HepG2 (cell line): ENCODE measurements around the gene CLTCL1. TPM values are rescaled to one million over a fixed set of nuclear protein-coding genes. Genes with fewer than 3 reads are reported as not detected.
A peak's percentile ranks its signal among the peaks of the same experiment; 100 is the strongest.

ENCODE experiments used
- DPF2 ChIP-seq: sonication (generic); formaldehyde crosslinking; IDR thresholded peaks from 2 replicates; pipeline ENCODE4 v1.4.0; 2020; ENCODE audit warnings: mild to moderate bottlenecking, low read depth, missing genetic modification reagents, borderline replicate concordance
- HNF4G ChIP-seq, 2 experiments: sonication (generic) in 1 of 2; formaldehyde crosslinking in 1 of 2; IDR thresholded peaks; 2 replicates each; pipeline versions ENCODE4 v1.4.0 to v1.6.1; 2011 to 2020; ENCODE audit warnings: borderline replicate concordance in 2 of 2, low read depth in 2 of 2, mild to moderate bottlenecking in 2 of 2, low read length in 1 of 2, missing genetic modification reagents in 1 of 2, moderate library complexity in 1 of 2
- IKZF4 ChIP-seq: sonication (generic); formaldehyde crosslinking; IDR thresholded peaks from 2 replicates; pipeline ENCODE4 v1.5.1; 2020; ENCODE audit warnings: borderline replicate concordance, mild to moderate bottlenecking, low read depth, missing genetic modification reagents; ENCODE audit errors: not compliant biosample characterization
- KDM2A ChIP-seq: sonication (generic); formaldehyde crosslinking; IDR thresholded peaks from 2 replicates; pipeline ENCODE4 v1.4.0; 2020; ENCODE audit warnings: low read depth, missing genetic modification reagents, borderline replicate concordance
- KLF9 ChIP-seq: IDR thresholded peaks from 2 replicates; pipeline ENCODE4 v1.6.1; 2016; ENCODE audit warnings: low read depth
- MAFK ChIP-seq, 2 experiments: IDR thresholded peaks in 1 of 2; conservative IDR thresholded peaks in 1 of 2; 2 replicates each; pipeline ENCODE4 v1.6.1; 2011; ENCODE audit warnings: improper control_type of control experiment in 2 of 2, low read length in 2 of 2
- MIER2 ChIP-seq: IDR thresholded peaks from 2 replicates; pipeline ENCODE4 v1.6.1; 2016; ENCODE audit warnings: missing biosample characterization, missing genetic modification reagents
- NFRKB ChIP-seq: fragments of 450-650 bp; IDR thresholded peaks from 2 replicates; pipeline ENCODE4 v1.6.1; 2017
- SOX13 ChIP-seq, 3 experiments: fragments of 450-650 bp in 1 of 3; sonication (generic) in 1 of 3; formaldehyde crosslinking in 1 of 3; IDR thresholded peaks in 2 of 3; conservative IDR thresholded peaks in 1 of 3; 2 replicates each; pipeline versions ENCODE4 v1.5.0 to v1.6.1; 2016 to 2020; ENCODE audit warnings: antibody characterized with exemption in 1 of 3, mild to moderate bottlenecking in 1 of 3, missing compliant biosample characterization in 1 of 3, missing genetic modification reagents in 1 of 3, moderate library complexity in 1 of 3
- TEAD3 ChIP-seq: optimal IDR thresholded peaks from 2 replicates; pipeline ENCODE3; 2016; ENCODE audit warnings: borderline replicate concordance
- YEATS2 ChIP-seq: sonication (generic); formaldehyde crosslinking; IDR thresholded peaks from 2 replicates; pipeline ENCODE4 v1.4.0; 2020; ENCODE audit warnings: missing genetic modification reagents, borderline replicate concordance
- ZNF282 ChIP-seq: fragments of 450-650 bp; IDR thresholded peaks from 2 replicates; pipeline ENCODE4 v1.6.1; 2018; ENCODE audit not compliant: partially characterized antibody
- polyA plus RNA-seq, 8 experiments: library from polyadenylated mRNA; depleted of rRNA in 3 of 8; stranded (reverse) in 7 of 8; unstranded in 1 of 8; fragments of >200 nt; fragmentation: Illumina TruSeq in 4 of 8; extraction: Trizol in 4 of 8; gene quantifications; 2 replicates each; pipeline versions ENCODE4 v1.2.1 to v1.2.3, GENCODE V29; 2011 to 2016; ENCODE audit warnings: low read depth in 4 of 8, missing spikeins in 1 of 8, mixed read lengths in 1 of 8; ENCODE audit not compliant: insufficient read depth in 1 of 8
- total RNA-seq, 5 experiments: library from RNA; depleted of rRNA; stranded (reverse); fragments of >200 nt; fragmentation: Illumina TruSeq; extraction: Trizol; gene quantifications; 2 replicates each; pipeline ENCODE4 v1.2.3, GENCODE V29; 2016; ENCODE audit warnings: low read depth in 1 of 5
- TF ChIP-seq, protein P1 (sequence below): sonication (generic); formaldehyde crosslinking; IDR thresholded peaks from 2 replicates; pipeline ENCODE4 v1.5.0; 2020; ENCODE audit warnings: missing genetic modification reagents
- TF ChIP-seq, protein P2 (sequence below): sonication (generic); formaldehyde crosslinking; IDR thresholded peaks from 2 replicates; pipeline ENCODE4 v1.8.0; 2022; ENCODE audit warnings: mild to moderate bottlenecking, missing genetic modification reagents; ENCODE audit not compliant: insufficient replicate concordance
- TF ChIP-seq, protein P3 (sequence below): IDR thresholded peaks from 2 replicates; pipeline ENCODE4 v1.6.1; 2016; ENCODE audit warnings: missing biosample characterization, missing genetic modification reagents, low read depth
- TF ChIP-seq, protein P4 (sequence below): sonication (generic); formaldehyde crosslinking; IDR thresholded peaks from 2 replicates; pipeline ENCODE4 v1.4.0; 2020; ENCODE audit warnings: mild to moderate bottlenecking, missing genetic modification reagents
- TF ChIP-seq, protein P5 (sequence below): IDR thresholded peaks from 2 replicates; pipeline ENCODE4 v1.6.1; 2012; ENCODE audit warnings: inconsistent platforms
- TF ChIP-seq, protein P6 (sequence below): sonication (generic); formaldehyde crosslinking; IDR thresholded peaks from 2 replicates; pipeline ENCODE4 v1.8.0; 2022; ENCODE audit warnings: mild to moderate bottlenecking, missing genetic modification reagents, borderline replicate concordance
- TF ChIP-seq, protein P7 (sequence below): fragments of 450-650 bp; IDR thresholded peaks from 2 replicates; pipeline ENCODE4 v1.6.1; 2016

Gene CLTCL1
- total and polyA plus RNA-seq, 2 of the 13 experiments (the other 11 are each of a cell fraction or from before 2014, with no cell fraction given) = 8.1 to 10.9 TPM

DNA sequence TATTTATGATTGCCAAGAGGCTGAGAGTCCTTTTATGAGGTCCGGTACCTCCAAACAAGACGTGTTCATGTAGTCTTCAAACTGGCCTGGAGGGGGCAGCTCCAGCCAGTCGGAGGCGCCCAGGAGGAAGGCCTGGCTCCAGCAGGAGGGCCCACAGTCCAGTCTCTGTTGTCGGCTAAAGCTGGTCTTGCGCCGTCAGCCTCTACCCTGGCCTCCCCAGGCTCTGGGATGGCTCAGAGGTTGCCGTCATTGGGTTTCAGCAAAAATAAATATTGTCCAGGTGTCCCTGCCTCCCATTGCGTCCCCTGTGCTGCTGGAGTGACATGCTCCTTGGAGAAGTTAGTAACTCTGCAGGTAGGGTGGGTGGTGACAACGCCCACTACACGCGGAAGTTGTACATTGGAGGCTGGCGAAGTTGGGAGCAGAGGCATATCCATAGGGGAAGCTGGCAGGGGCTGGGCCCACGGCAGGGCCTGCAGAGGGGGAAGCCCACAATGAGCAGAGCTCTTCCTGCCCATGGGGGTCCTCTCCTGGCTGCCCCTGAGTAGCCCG lies 111.9 kb downstream of the CLTCL1 start (continued):
- TF ChIP-seq ZNF282 (no peak), KLF9 (CRISPR knock-in tag) (no peak), KDM2A (CRISPR knock-in tag) (no peak), SOX13 (IDR thresholded peaks at IDR 0.05) (no peak), SOX13 (CRISPR knock-in tag; conservative IDR thresholded peaks at IDR 0.05 in 1 of 2, IDR thresholded peaks at IDR 0.05 in 1 of 2) (no peak), HNF4G (IDR thresholded peaks at IDR 0.05; ENCODE audit: borderline replicate concordance, low read depth, low read length) (no peak), HNF4G (CRISPR knock-in tag; IDR thresholded peaks at IDR 0.05; ENCODE audit: borderline replicate concordance, low read depth) (no peak), NFRKB (no peak), YEATS2 (CRISPR knock-in tag) (no peak), MAFK (conservative IDR thresholded peaks at IDR 0.05 in 1 of 2, IDR thresholded peaks at IDR 0.05 in 1 of 2; ENCODE audit: low read length in 2 of 2) (no peak), TEAD3 (CRISPR knock-in tag) (peak; percentile 37), DPF2 (CRISPR knock-in tag) (no peak), IKZF4 (no peak), MIER2 (CRISPR knock-in tag) (no peak)
- TF ChIP-seq, protein P1, sequence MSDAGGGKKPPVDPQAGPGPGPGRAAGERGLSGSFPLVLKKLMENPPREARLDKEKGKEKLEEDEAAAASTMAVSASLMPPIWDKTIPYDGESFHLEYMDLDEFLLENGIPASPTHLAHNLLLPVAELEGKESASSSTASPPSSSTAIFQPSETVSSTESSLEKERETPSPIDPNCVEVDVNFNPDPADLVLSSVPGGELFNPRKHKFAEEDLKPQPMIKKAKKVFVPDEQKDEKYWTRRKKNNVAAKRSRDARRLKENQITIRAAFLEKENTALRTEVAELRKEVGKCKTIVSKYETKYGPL (CRISPR knock-in tag) = no peak
- TF ChIP-seq, protein P2, sequence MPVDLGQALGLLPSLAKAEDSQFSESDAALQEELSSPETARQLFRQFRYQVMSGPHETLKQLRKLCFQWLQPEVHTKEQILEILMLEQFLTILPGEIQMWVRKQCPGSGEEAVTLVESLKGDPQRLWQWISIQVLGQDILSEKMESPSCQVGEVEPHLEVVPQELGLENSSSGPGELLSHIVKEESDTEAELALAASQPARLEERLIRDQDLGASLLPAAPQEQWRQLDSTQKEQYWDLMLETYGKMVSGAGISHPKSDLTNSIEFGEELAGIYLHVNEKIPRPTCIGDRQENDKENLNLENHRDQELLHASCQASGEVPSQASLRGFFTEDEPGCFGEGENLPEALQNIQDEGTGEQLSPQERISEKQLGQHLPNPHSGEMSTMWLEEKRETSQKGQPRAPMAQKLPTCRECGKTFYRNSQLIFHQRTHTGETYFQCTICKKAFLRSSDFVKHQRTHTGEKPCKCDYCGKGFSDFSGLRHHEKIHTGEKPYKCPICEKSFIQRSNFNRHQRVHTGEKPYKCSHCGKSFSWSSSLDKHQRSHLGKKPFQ = no peak
- TF ChIP-seq, protein P3, sequence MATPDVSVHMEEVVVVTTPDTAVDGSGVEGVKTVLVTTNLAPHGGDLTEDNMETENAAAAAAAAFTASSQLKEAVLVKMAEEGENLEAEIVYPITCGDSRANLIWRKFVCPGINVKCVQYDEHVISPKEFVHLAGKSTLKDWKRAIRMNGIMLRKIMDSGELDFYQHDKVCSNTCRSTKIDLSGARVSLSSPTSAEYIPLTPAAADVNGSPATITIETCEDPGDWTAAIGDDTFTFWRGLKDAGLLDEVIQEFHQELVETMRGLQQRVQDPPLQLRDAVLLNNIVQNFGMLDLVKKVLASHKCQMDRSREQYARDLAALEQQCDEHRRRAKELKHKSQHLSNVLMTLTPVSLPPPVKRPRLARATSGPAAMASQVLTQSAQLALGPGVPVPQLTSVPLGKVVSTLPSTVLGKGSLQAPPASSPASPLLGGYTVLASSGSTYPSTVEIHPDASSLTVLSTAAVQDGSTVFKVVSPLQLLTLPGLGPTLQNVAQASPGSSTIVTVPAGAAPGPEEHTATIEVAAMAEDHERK (CRISPR knock-in tag) = no peak
- TF ChIP-seq, protein P4, sequence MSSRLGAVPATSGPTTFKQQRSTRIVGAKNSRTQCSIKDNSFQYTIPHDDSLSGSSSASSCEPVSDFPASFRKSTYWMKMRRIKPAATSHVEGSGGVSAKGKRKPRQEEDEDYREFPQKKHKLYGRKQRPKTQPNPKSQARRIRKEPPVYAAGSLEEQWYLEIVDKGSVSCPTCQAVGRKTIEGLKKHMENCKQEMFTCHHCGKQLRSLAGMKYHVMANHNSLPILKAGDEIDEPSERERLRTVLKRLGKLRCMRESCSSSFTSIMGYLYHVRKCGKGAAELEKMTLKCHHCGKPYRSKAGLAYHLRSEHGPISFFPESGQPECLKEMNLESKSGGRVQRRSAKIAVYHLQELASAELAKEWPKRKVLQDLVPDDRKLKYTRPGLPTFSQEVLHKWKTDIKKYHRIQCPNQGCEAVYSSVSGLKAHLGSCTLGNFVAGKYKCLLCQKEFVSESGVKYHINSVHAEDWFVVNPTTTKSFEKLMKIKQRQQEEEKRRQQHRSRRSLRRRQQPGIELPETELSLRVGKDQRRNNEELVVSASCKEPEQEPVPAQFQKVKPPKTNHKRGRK = no peak
- TF ChIP-seq, protein P5, sequence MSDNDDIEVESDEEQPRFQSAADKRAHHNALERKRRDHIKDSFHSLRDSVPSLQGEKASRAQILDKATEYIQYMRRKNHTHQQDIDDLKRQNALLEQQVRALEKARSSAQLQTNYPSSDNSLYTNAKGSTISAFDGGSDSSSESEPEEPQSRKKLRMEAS = no peak
- TF ChIP-seq, protein P6, sequence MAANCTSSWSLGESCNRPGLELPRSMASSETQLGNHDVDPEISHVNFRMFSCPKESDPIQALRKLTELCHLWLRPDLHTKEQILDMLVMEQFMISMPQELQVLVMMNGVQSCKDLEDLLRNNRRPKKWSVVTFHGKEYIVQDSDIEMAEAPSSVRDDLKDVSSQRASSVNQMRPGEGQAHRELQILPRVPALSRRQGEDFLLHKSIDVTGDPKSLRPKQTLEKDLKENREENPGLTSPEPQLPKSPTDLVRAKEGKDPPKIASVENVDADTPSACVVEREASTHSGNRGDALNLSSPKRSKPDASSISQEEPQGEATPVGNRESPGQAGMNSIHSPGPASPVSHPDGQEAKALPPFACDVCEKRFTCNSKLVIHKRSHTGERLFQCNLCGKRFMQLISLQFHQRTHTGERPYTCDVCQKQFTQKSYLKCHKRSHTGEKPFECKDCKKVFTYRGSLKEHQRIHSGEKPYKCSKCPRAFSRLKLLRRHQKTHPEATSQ (CRISPR knock-in tag) = no peak
- TF ChIP-seq, protein P7, sequence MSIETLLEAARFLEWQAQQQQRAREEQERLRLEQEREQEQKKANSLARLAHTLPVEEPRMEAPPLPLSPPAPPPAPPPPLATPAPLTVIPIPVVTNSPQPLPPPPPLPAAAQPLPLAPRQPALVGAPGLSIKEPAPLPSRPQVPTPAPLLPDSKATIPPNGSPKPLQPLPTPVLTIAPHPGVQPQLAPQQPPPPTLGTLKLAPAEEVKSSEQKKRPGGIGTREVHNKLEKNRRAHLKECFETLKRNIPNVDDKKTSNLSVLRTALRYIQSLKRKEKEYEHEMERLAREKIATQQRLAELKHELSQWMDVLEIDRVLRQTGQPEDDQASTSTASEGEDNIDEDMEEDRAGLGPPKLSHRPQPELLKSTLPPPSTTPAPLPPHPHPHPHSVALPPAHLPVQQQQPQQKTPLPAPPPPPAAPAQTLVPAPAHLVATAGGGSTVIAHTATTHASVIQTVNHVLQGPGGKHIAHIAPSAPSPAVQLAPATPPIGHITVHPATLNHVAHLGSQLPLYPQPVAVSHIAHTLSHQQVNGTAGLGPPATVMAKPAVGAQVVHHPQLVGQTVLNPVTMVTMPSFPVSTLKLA = no peak
